BLaER1 treated with 17β-estradiol and CSF1 and Interleukin-3, amounts not matched to agents 10 nM and 100 nM (cell line): ENCODE results near the gene NFE2L2.
A peak's percentile ranks its signal among the peaks of the same experiment; 100 is the strongest.
"Not testable (repeated sequence)": the region's sequence is repeated elsewhere in the genome, so short reads cannot be mapped to it uniquely, and the experiment has no call there.

ENCODE experiments used
- H3K27ac ChIP-seq, 11 experiments: shearing (Covaris generic); formaldehyde crosslinking; 2 replicates each; pipeline ENCODE4 v1.8.1; 2022
- H3K27me3 ChIP-seq, 11 experiments: shearing (Covaris generic); formaldehyde crosslinking; 2 replicates each; pipeline ENCODE4 v1.8.1; 2022
- H3K36me3 ChIP-seq, 11 experiments: shearing (Covaris generic); formaldehyde crosslinking; 2 replicates each; pipeline ENCODE4 v1.8.1; 2022
- H3K4me1 ChIP-seq, 10 experiments: shearing (Covaris generic); formaldehyde crosslinking; 2 replicates each; pipeline ENCODE4 v1.8.1; 2022
- H3K4me2 ChIP-seq, 11 experiments: shearing (Covaris generic); formaldehyde crosslinking; 2 replicates each; pipeline ENCODE4 v1.8.1; 2022
- H3K4me3 ChIP-seq, 10 experiments: shearing (Covaris generic); formaldehyde crosslinking; 2 replicates each; pipeline ENCODE4 v1.8.1; 2022
- H3K9ac ChIP-seq, 11 experiments: shearing (Covaris generic); formaldehyde crosslinking; 2 replicates each; pipeline ENCODE4 v1.8.1; 2022
- H3K9me3 ChIP-seq, 11 experiments: shearing (Covaris generic); formaldehyde crosslinking; replicated peaks in 1 of 11; 2 replicates each; pipeline ENCODE4 v1.8.1; 2022
- H4K20me1 ChIP-seq, 11 experiments: shearing (Covaris generic); formaldehyde crosslinking; 2 replicates each; pipeline ENCODE4 v1.8.1; 2022
- Cebpa-rat ChIP-seq, 11 experiments: shearing (Covaris generic); IDR thresholded peaks; 2 replicates each; pipeline ENCODE4 v1.8.1; 2022

The NFE2L2 gene

DNA sequence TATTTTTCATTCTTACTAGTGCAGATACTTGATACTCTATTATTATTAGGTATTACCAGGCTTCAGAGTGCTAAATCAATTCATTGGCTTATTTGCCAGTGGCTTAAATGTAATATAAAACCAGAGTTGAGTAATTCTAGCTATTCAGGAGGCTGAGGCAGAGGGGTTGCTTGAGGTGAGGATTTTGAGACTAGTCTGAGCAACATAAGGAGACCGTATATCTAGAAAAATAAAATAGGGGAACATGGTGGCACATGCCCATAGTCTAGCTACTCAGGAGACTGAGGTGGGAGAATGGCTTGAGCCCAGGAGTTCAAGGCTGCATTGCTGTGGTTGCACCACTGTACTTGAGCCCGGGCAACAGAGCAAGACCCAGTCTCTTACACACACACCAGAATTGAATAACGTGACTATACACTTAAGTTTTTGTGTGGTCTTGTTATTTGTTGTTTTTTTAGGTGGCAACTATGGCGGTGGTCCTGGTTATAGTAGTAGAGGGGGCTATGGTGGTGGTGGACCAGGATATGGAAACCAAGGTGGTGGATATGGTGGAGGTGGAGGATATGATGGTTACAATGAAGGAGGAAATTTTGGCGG is 47.2 kb downstream of the NFE2L2 start:
- Histone ChIP-seq H3K4me2 (peak overlapping the region in 4 of 11 experiments; percentile 15 to 87 (median 38); a peak in 5 of 22 replicates), H3K9me3 (no peaks in the 10 kb centered on the region), H3K27me3 (no peaks in the 10 kb centered on the region), H3K27ac (no peak overlapping the region; a peak in 1 of 22 replicates), H4K20me1 (peaks cover 87 to 92% (median 90%) of the 10 kb centered on the region in 11 experiments), H3K4me3 (no peak overlapping the region), H3K36me3 (peaks cover 73 to 91% (median 84%) of the 10 kb centered on the region in 11 experiments), H3K9ac (peak overlapping the region in 2 of 11 experiments; percentile 12 to 34; a peak in 1 of 22 replicates), H3K4me1 (peaks cover 17 to 73% (median 31%) of the 10 kb centered on the region in 10 experiments)
- TF ChIP-seq Cebpa-rat (IDR thresholded peaks at IDR 0.05), result no peak

DNA sequence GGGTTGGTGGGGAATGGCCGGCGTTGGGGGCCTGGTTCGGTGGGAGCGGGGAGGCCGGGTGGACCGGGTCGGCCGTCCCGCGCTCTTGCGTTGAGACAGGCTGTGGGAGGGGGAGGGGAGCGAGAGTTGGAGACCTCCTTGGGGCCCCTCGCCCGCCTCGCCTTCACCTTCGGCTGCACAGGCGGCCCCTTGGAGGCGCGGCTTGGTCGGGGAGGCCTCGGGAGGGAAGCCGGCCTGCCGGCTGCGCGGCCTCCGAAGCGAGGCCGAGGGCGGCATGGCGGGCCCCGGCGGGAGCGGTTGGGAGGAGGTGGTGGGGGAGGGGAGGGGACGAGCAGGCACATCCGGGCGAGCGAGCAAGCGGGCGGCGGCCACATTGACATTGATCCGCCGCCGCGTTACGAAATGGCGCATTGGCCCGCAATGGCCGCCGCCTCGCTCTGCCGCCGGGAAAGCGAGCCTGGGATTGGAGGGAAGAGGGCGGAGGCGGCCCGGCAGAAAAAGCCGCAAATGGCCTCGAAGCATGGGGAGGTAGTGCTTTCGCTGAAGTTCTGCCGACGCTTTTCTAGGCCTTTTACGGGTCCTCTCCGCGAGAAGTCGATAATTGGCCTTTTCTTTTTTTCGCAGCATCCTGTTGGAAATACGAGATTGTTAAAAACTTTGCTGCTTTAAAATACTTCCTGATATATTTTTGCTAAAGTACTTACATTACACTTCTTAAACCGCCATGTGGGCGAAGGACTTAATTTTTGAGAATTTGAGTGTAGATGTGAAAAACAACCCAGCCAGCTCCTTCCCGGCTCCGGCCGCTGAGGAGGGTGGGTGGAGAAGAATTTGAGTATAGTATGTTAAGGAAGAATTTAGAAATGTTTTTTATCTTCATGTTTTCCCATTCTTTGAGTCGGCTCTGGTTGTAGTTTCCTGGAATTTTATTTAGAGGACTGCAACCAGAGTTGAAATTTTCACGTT is 51.4 kb downstream of the NFE2L2 start:
- H3K9ac ChIP-seq, result peak overlapping the region; percentile 98 to 100 (median 100)
- H4K20me1 ChIP-seq, result peaks cover 48 to 51% (median 50%) of the 10 kb centered on the region in 11 experiments
- peaks cover 29 to 56% (median 44%) of the 10 kb centered on the region in 10 experiments for H3K4me1 ChIP-seq
- peak overlapping the region; percentile 98 to 100 (median 100) for H3K27ac ChIP-seq
- H3K27me3 ChIP-seq, result no peaks in the 10 kb centered on the region
- H3K9me3 ChIP-seq, result no peaks in the 10 kb centered on the region
- H3K4me2 ChIP-seq, result peak overlapping the region; percentile 74 to 97 (median 89)
- peaks cover 38 to 49% (median 45%) of the 10 kb centered on the region in 11 experiments for H3K36me3 ChIP-seq
- peak overlapping the region; percentile 60 to 93 (median 80) for H3K4me3 ChIP-seq
- peak in 10 of 11 experiments; percentile 18 to 86 (median 64); a peak in 16 of 22 replicates for TF ChIP-seq Cebpa-rat (IDR thresholded peaks at IDR 0.05)

DNA sequence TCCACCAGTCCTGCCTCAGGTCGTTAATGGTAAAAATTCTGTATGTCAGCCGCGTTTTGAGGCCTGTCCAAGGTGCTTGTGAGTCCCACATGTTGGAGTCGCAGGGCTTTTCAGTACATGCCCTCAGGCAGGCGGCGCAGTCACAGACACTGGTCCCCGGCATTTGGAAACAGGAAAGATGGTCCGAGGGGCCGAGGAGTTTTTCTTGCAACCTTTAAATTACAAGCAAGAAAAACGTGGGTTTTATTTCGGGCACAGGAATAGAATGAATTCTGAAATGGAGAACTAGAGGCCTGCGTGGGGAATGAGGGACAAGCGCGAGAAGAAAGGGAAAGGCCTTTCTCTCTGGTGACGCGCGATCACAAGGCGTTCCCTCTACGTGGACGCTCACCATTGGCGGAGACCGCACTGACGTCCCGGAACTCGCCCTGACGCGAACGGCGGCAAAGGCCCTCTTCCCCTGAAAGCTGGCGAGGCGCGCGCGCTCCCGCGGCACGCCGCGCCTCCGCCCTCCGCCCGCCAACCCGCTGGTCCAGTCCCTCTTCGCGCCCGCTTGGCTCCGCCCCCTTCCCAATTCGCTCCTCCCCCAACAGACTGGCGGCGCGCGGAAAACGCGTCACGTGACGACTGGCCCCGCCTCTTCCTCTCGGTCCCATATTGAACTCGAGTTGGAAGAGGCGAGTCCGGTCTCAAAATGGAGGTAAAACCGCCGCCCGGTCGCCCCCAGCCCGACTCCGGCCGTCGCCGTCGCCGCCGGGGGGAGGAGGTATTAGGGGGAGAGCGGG is 52.2 kb downstream of the NFE2L2 start, which contains the start of gene HNRNPA3:
Gene HNRNPA3 (plus strand): TSS at position 689 of the 785 bp plus-strand sequence. CDS start 6 bp downstream, at position 695.
- Histone ChIP-seq H3K4me2 (peak within 1 kb of the TSS; percentile 80 to 97 (median 89)), H3K9me3 (no peaks in the 10 kb centered on the region), H3K27me3 (no peaks in the 10 kb centered on the region), H3K9ac (peak within 1 kb of the TSS; percentile 98 to 100 (median 100)), H4K20me1 (peaks cover 40 to 42% (median 41%) of the 10 kb centered on the region in 11 experiments), H3K27ac (peak within 1 kb of the TSS; percentile 98 to 100 (median 100)), H3K4me1 (peaks cover 29 to 47% (median 42%) of the 10 kb centered on the region in 10 experiments), H3K4me3 (peak within 1 kb of the TSS; percentile 60 to 93 (median 80)), H3K36me3 (peaks cover 30 to 40% (median 37%) of the 10 kb centered on the region in 11 experiments)
- no peak for TF ChIP-seq Cebpa-rat (IDR thresholded peaks at IDR 0.05)

DNA sequence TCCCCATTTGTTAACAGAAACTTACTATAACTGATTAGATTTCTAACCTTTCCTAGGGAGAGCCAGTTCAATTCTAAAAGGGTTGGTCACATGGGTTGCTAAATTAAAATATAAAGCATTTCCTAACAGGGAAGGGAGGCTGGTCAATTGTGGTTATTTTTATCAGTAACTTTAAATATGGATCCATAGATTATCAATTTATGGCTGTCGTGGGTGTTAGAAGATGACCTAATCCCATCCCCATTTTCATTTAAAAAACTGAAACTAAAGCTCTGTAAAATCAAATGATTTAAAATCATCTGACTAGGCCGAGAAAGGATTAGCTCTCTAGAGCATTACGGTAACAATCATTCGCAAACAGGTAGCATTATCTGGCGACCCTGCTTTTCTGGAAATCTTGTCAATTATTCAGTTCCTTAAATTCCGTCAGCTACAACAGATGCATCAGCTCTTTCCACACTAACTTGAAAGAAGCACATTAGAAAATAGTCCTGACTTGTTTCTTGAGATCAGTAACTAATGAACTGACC is 52.9 kb downstream of the NFE2L2 start:
- Histone ChIP-seq H3K4me1 (peaks cover 29 to 42% (median 38%) of the 10 kb centered on the region in 10 experiments), H3K4me2 (peak overlapping the region; percentile 79 to 97 (median 88)), H3K27me3 (no peaks in the 10 kb centered on the region), H3K27ac (peak overlapping the region; percentile 96 to 100 (median 100)), H3K9me3 (no peaks in the 10 kb centered on the region), H3K4me3 (peak overlapping the region; percentile 56 to 84 (median 68)), H3K36me3 (peaks cover 23 to 34% (median 30%) of the 10 kb centered on the region in 11 experiments), H3K9ac (peak overlapping the region; percentile 98 to 100 (median 100)), H4K20me1 (peaks cover 33 to 36% (median 35%) of the 10 kb centered on the region in 11 experiments)
- TF ChIP-seq Cebpa-rat (IDR thresholded peaks at IDR 0.05), result no peak

DNA sequence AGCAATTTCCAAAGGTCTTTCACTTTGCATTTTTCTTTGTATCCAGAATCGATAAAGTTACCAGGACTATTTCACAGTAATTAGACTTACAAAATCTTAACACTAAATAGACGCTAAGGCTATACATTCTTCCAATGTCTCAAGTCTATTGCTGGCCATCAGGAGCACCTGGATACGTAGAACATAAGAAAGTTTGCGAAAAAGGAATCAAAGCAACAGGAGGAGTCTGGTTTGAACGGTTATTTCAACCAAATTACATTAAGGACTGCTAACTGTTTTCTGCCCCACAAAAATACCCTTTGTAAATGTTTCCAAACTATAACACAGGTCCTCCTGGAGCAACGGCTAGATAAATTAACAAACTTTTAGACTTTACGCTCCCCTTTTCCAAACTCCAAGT is 53.4 kb downstream of the NFE2L2 start:
- Histone ChIP-seq H3K9me3 (no peaks in the 10 kb centered on the region), H3K4me1 (peaks cover 27 to 42% (median 33%) of the 10 kb centered on the region in 10 experiments), H3K4me3 (peak overlapping the region; percentile 56 to 84 (median 68)), H3K9ac (peak overlapping the region; percentile 98 to 100 (median 100)), H4K20me1 (peaks cover 28 to 31% (median 30%) of the 10 kb centered on the region in 11 experiments), H3K27ac (peak overlapping the region; percentile 96 to 100 (median 100)), H3K27me3 (no peaks in the 10 kb centered on the region), H3K4me2 (peak overlapping the region; percentile 79 to 97 (median 88)), H3K36me3 (peaks cover 18 to 29% (median 25%) of the 10 kb centered on the region in 11 experiments)
- no peak for TF ChIP-seq Cebpa-rat (IDR thresholded peaks at IDR 0.05)

DNA sequence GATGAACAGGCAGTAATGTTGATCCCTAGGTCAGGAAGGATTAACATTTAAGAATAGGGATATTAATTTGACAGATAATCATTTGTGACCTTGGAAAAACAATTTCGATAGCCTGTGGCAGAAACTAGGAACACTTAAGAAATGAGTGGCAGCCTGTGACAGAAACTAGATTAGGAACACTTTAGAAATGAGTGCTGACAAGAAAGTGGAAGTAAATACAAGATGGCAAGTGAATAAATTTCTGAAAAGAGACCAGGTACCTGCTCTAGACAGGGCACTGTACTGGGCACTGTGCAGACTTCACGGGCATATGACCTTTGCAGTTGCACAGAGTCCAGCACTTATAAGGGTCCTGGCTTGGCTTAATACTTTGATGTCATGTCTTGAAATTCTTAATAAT is 57.4 kb downstream of the NFE2L2 start:
- Histone ChIP-seq H3K9ac (no peak overlapping the region), H3K4me1 (peaks cover 11 to 21% (median 13%) of the 10 kb centered on the region in 10 experiments), H3K27ac (no peak overlapping the region), H3K4me3 (no peak overlapping the region), H3K36me3 (0 out of 22 replicates have a peak, but pooled peaks cover 0 to 4% (median 0%) of the 10 kb centered on the region in 11 experiments), H3K27me3 (no peaks in the 10 kb centered on the region), H3K9me3 (no peaks in the 10 kb centered on the region), H4K20me1 (no peaks in the 10 kb centered on the region), H3K4me2 (no peak overlapping the region)
- TF ChIP-seq Cebpa-rat (IDR thresholded peaks at IDR 0.05), result no peak

DNA sequence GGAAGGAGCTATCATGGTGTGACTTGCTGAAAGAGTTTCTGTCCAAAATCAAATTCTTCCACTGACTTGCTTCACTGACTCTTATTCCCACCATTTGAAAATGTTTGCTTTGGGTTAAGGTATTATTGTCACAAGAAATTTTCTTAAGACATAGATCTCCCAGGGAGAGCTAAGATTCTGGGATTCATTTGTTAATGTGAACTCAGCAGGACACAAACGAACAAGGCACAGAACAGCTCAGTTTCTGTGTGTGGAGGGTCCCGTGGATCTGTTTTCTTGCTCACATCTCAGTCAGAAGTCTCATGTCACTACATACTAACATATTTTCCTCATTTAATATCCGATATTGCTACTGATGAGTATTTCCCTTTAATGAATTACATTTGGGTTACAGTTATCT is 60.1 kb downstream of the NFE2L2 start:
- 0 out of 22 replicates have a peak, but pooled peaks cover 0 to 4% (median 0%) of the 10 kb centered on the region in 11 experiments for H3K36me3 ChIP-seq
- TF ChIP-seq Cebpa-rat (IDR thresholded peaks at IDR 0.05), result no peak
- H3K27me3 ChIP-seq, result no peaks in the 10 kb centered on the region
- no peak overlapping the region for H3K4me3 ChIP-seq
- no peak overlapping the region for H3K27ac ChIP-seq
- no peak overlapping the region for H3K9ac ChIP-seq
- no peak overlapping the region for H3K4me2 ChIP-seq
- no peaks in the 10 kb centered on the region for H4K20me1 ChIP-seq
- H3K9me3 ChIP-seq, result no peaks in the 10 kb centered on the region
- peaks cover 0 to 6% (median 0%) of the 10 kb centered on the region in 10 experiments; a peak in 3 of 20 replicates for H3K4me1 ChIP-seq

DNA sequence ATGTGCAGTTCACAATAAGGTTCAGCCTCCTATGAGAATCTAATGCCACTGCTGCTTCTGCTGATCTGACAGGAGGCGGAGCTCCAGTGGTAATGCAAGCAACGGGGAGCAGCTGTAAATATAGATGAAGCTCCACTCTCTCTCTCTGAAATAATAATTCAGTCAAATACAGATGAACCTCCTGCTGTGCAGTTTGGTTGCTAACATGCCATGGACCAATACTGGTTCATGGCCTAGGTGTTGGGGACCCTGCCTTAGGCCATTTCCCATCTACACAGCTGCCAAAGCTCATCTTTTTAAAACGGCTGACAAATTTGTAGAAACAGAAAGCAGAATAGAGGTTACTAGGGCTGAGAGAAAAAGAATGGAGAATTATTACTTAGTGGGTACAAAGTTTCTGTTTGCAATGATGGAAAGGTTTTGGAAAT is 62.6 kb downstream of the NFE2L2 start:
- Histone ChIP-seq H3K36me3 (no peaks in the 10 kb centered on the region), H3K27me3 (no peaks in the 10 kb centered on the region), H3K4me3 (no peak overlapping the region), H3K4me1 (peaks cover 0 to 6% (median 0%) of the 10 kb centered on the region in 10 experiments; a peak in 3 of 20 replicates), H4K20me1 (no peaks in the 10 kb centered on the region), H3K9ac (no peak overlapping the region), H3K9me3 (no peaks in the 10 kb centered on the region), H3K27ac (no peak overlapping the region), H3K4me2 (no peak overlapping the region)
- TF ChIP-seq Cebpa-rat (IDR thresholded peaks at IDR 0.05), result no peak

DNA sequence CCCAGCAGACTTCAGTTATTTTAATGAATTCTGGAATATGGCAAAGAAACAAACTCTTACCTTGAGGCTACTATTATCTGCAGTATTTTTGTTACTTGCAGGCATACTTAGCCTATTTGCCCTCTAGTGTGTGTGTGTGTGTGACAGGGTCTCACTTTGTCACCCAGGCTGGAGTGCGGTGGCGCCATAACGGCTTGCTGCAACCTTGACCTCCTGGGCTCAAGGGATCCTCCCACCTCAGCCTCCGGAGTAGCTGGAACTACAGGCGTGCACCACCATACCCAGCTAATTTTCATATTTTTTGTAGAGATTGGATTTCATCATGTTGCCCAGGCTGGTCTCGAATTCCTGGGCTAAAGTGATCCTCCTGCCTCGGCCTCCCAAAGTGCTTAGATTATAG is 64.1 kb downstream of the NFE2L2 start:
- H3K27me3 ChIP-seq, H3K4me3 ChIP-seq, H3K9ac ChIP-seq, H3K27ac ChIP-seq, H3K4me2 ChIP-seq, H4K20me1 ChIP-seq, H3K36me3 ChIP-seq, H3K9me3 ChIP-seq, H3K4me1 ChIP-seq: not testable (repeated sequence)
